Uterus (tissue), 2 donors: Measurements from ENCODE around the gene GJA1.

Experiments used
- CTCF ChIP-seq, 4 experiments: fragments of 200-600 bp in 2 of 4; fragments of 450-650 bp in 2 of 4; sonication (generic) in 2 of 4; IDR thresholded peaks; one replicate each; pipeline ENCODE4 v1.5.1; 2016 to 2019; ENCODE audit warnings: antibody characterized with exemption in 4 of 4, mild to moderate bottlenecking in 2 of 4, moderate library complexity in 1 of 4
- POLR2A ChIP-seq, 2 donors: fragments of 450-650 bp; IDR thresholded peaks; one replicate each; pipeline ENCODE4 v1.6.1; 2016; ENCODE audit warnings: antibody characterized with exemption in 2 of 2, mild to moderate bottlenecking in 1 of 2, moderate library complexity in 1 of 2

GRCh38 chr6:121480099-121480713 lies 44.8 kb downstream of the GJA1 start:
- TF ChIP-seq CTCF (IDR thresholded peaks at IDR 0.05) (no peak), POLR2A (IDR thresholded peaks at IDR 0.05) (no peak)
